GM20000 (cell line): ENCODE results near the gene EEA1.

Experiments
- DNase-seq: peaks from one replicate; pipeline ENCODE4 v3.0.0; 2012; ENCODE audit warnings: low spot score
- TF ChIP-seq, protein P1 (sequence below): IDR thresholded peaks from 2 replicates; pipeline ENCODE4 v1.5.1; 2012; ENCODE audit warnings: mild to moderate bottlenecking, control low read depth; ENCODE audit errors: extremely low read depth, missing control alignments

EEA1 gene

DNA sequence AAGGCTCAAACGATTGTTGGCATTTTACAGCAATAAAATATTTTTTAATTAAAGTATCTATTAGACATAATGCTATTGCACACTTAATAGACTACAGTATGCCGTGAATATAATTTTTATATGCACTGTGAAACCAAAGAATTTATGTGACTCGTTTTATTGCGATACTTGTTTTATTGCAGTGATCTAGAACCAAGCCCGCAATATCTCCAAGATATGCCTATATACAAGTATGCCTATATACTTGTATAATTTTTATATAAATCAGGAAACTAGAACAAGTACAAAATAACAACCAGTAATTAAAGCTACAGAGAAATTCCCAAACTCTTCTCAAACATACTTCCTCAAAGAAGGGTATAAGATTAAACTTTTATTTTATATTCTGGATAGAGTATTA, 31.3 kb downstream of the EEA1 start:
- no peak for DNase-seq
- TF ChIP-seq, protein P1, sequence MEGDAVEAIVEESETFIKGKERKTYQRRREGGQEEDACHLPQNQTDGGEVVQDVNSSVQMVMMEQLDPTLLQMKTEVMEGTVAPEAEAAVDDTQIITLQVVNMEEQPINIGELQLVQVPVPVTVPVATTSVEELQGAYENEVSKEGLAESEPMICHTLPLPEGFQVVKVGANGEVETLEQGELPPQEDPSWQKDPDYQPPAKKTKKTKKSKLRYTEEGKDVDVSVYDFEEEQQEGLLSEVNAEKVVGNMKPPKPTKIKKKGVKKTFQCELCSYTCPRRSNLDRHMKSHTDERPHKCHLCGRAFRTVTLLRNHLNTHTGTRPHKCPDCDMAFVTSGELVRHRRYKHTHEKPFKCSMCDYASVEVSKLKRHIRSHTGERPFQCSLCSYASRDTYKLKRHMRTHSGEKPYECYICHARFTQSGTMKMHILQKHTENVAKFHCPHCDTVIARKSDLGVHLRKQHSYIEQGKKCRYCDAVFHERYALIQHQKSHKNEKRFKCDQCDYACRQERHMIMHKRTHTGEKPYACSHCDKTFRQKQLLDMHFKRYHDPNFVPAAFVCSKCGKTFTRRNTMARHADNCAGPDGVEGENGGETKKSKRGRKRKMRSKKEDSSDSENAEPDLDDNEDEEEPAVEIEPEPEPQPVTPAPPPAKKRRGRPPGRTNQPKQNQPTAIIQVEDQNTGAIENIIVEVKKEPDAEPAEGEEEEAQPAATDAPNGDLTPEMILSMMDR, result no peak

- no peak for DNase-seq
- TF ChIP-seq, protein P1, result no peak
These were observed 38.4 kb downstream of the EEA1 start for GRCh38 chr12:92890601-92891106.

- TF ChIP-seq, protein P1, result no peak
- DNase-seq, result no peak
These were observed 43.0 kb downstream of the EEA1 start for GRCh38 chr12:92886131-92886530.

- TF ChIP-seq, protein P1, result no peak
- DNase-seq, result no peak
These were observed 49.3 kb downstream of the EEA1 start for GRCh38 chr12:92879698-92880322.

DNA sequence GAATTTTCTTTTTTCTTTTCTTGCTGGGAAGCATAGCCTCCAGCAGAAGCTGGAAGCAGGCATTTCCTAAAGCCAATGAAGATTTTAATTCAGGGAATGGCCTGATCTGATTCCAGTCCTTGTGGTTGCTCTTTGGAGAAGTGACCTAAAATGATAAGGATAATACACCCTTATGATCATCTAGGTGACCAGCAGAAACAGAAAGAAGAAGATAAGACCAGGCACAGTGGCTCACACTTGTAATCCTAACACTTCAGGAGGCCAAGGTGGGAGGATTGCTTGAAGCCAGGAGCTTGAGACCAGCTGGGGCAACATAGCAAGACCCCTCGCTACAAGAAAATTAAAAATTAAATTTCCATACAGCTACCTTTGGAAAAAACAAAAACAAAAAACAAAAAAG, 51.2 kb downstream of the EEA1 start:
- TF ChIP-seq, protein P1, result no peak

GRCh38 chr12:92876496-92876895, 52.6 kb downstream of the EEA1 start:
- TF ChIP-seq, protein P1, result no peak
- DNase-seq, result no peak

More for the DNA sequence above, 51.2 kb downstream of the EEA1 start:
- no peak for DNase-seq

GRCh38 chr12:92871116-92871515, 58.0 kb downstream of the EEA1 start:
- DNase-seq, result peak; percentile 13
- TF ChIP-seq, protein P1, result no peak
